ENCODE measurements around the gene SPG11.

SPG11 gene

GRCh38 chr15:44656913-44657312, 6.5 kb downstream of the SPG11 start:
- no peak for DNase-seq
- no peak for TF ChIP-seq CTCF (IDR thresholded peaks at IDR 0.05; ENCODE audit: low read depth, low read length)
- no peaks in the 10 kb centered on the region for H3K9me3 ChIP-seq
- H3K4me3 ChIP-seq (ENCODE audit: low read depth, low read length): no peak overlapping the region
- no peaks in the 10 kb centered on the region for H3K4me1 ChIP-seq
- no peaks in the 10 kb centered on the region for H3K27me3 ChIP-seq
- peaks cover 19% of the 10 kb centered on the region for H3K36me3 ChIP-seq

- Histone ChIP-seq H3K9me3 (no peaks in the 10 kb centered on the region), H3K27me3 (no peaks in the 10 kb centered on the region), H3K4me3 (ENCODE audit: low read depth, low read length) (no peak overlapping the region), H3K4me1 (no peaks in the 10 kb centered on the region), H3K36me3 (peaks cover 26% of the 10 kb centered on the region)
- no peak for DNase-seq
- no peak for TF ChIP-seq CTCF (IDR thresholded peaks at IDR 0.05; ENCODE audit: low read depth, low read length)
Measured at GRCh38 chr15:44656298-44656697, 7.2 kb downstream of the SPG11 start.

- H3K4me3 ChIP-seq (ENCODE audit: low read depth, low read length): no peak overlapping the region
- H3K36me3 ChIP-seq: peaks cover 35% of the 10 kb centered on the region
- H3K4me1 ChIP-seq: no peaks in the 10 kb centered on the region
- H3K27me3 ChIP-seq: no peaks in the 10 kb centered on the region
- no peak for TF ChIP-seq CTCF (IDR thresholded peaks at IDR 0.05; ENCODE audit: low read depth, low read length)
- no peak for DNase-seq
- H3K9me3 ChIP-seq: no peaks in the 10 kb centered on the region
Measured at GRCh38 chr15:44654858-44655257, 8.6 kb downstream of the SPG11 start.

- no peak for TF ChIP-seq CTCF (IDR thresholded peaks at IDR 0.05; ENCODE audit: low read depth, low read length)
- no peak for DNase-seq
- Histone ChIP-seq H3K4me3 (ENCODE audit: low read depth, low read length) (no peak overlapping the region), H3K9me3 (no peaks in the 10 kb centered on the region), H3K27me3 (no peaks in the 10 kb centered on the region), H3K4me1 (no peaks in the 10 kb centered on the region), H3K36me3 (peaks cover 46% of the 10 kb centered on the region)
Measured at GRCh38 chr15:44647637-44648036, 15.8 kb downstream of the SPG11 start.

- no peaks in the 10 kb centered on the region for H3K27me3 ChIP-seq
- no peak for TF ChIP-seq CTCF (IDR thresholded peaks at IDR 0.05; ENCODE audit: low read depth, low read length)
Measured at GRCh38 chr15:44647036-44647435, 16.4 kb downstream of the SPG11 start.

GRCh38 chr15:44646460-44646859, 17.0 kb downstream of the SPG11 start:
- Histone ChIP-seq H3K27me3 (no peaks in the 10 kb centered on the region), H3K36me3 (peaks cover 41% of the 10 kb centered on the region), H3K4me1 (no peaks in the 10 kb centered on the region), H3K4me3 (ENCODE audit: low read depth, low read length) (no peak overlapping the region), H3K9me3 (no peaks in the 10 kb centered on the region)
- TF ChIP-seq CTCF (IDR thresholded peaks at IDR 0.05; ENCODE audit: low read depth, low read length): no peak
- DNase-seq: no peak

More at GRCh38 chr15:44647036-44647435, 16.4 kb downstream of the SPG11 start:
- H3K4me3 ChIP-seq (ENCODE audit: low read depth, low read length): no peak overlapping the region
- H3K36me3 ChIP-seq: peaks cover 46% of the 10 kb centered on the region
- no peaks in the 10 kb centered on the region for H3K9me3 ChIP-seq
- no peaks in the 10 kb centered on the region for H3K4me1 ChIP-seq
- DNase-seq: no peak
